Spinal cord (tissue), 10 donors: Measurements from ENCODE around the gene ATXN1. TPM values are rescaled to one million over a fixed set of nuclear protein-coding genes. Genes with fewer than 3 reads are reported as not detected.

Experiments
- DNase-seq, 6 donors: peaks; one replicate each; pipeline versions ENCODE4 v3.0.0 to v3.0.0-alpha.2; 2013 to 2015; ENCODE audit warnings: low spot score in 6 of 6, low read depth in 4 of 6
- H3K27ac ChIP-seq: one replicate; pipeline ENCODE4 v1.5.1; 2013; ENCODE audit warnings: low read depth, low read length, control low read depth
- H3K27me3 ChIP-seq: one replicate; pipeline ENCODE4 v1.6.1; 2013; ENCODE audit warnings: low read length; ENCODE audit not compliant: control insufficient read depth, insufficient read depth
- H3K36me3 ChIP-seq: one replicate; pipeline ENCODE4 v1.6.1; 2013; ENCODE audit warnings: low read length; ENCODE audit not compliant: control insufficient read depth, insufficient read depth
- H3K4me1 ChIP-seq: one replicate; pipeline ENCODE4 v1.6.1; 2013; ENCODE audit warnings: low read length; ENCODE audit not compliant: control insufficient read depth, insufficient read depth
- H3K4me3 ChIP-seq: one replicate; pipeline ENCODE4 v1.5.1; 2013; ENCODE audit warnings: low read depth, low read length, control low read depth
- H3K9me3 ChIP-seq: one replicate; pipeline ENCODE4 v1.6.1; 2013; ENCODE audit warnings: low read length; ENCODE audit not compliant: control insufficient read depth, insufficient read depth
- WGBS: methylation state at CpG from one replicate; pipeline ENCODE4 v1.1.5; 2013; ENCODE audit warnings: missing lambda C conversion rate; ENCODE audit not compliant: insufficient coverage; 5-methylcytosine and 5-hydroxymethylcytosine counted together
- polyA plus RNA-seq, 2 donors: library from polyadenylated mRNA; unstranded; fragments of 120-200 nt; gene quantifications; one replicate each; pipeline ENCODE4 v1.2.1, GENCODE V29; 2013; ENCODE audit not compliant: insufficient read length in 2 of 2
- total RNA-seq, 2 donors: library from RNA; depleted of rRNA in 1 of 2; stranded (reverse); fragments of 120-200 nt in 1 of 2; fragments of >200 nt in 1 of 2; gene quantifications; one replicate each; pipeline versions ENCODE4 v1.2.3 to v1.2.4, GENCODE V29; 2013 to 2014
- donor health status: healthy.

The ATXN1 gene
- total and polyA plus RNA-seq, 4 donors = 20.2 to 50.1 (median 31.7) TPM

- no peak for DNase-seq
- Histone ChIP-seq H3K27ac (no peak overlapping the region), H3K9me3 (no peaks in the 10 kb centered on the region), H3K27me3 (no peaks in the 10 kb centered on the region), H3K4me3 (no peak overlapping the region), H3K4me1 (no peaks in the 10 kb centered on the region), H3K36me3 (peaks cover 3% of the 10 kb centered on the region)
- WGBS = 69% methylated on average over 2 of the region's 2 CpGs
Observed at GRCh38 chr6:16533210-16533609, 228.1 kb downstream of the ATXN1 start.

- 89% methylated on average over 1 of the region's 3 CpGs for WGBS
- H3K27me3 ChIP-seq = no peaks in the 10 kb centered on the region
- H3K4me1 ChIP-seq = peaks cover 6% of the 10 kb centered on the region
- no peak overlapping the region for H3K4me3 ChIP-seq
- no peaks in the 10 kb centered on the region for H3K9me3 ChIP-seq
- H3K36me3 ChIP-seq = no peaks in the 10 kb centered on the region
- DNase-seq = no peak
- no peak overlapping the region for H3K27ac ChIP-seq
Observed at GRCh38 chr6:16527691-16528090, 233.6 kb downstream of the ATXN1 start.

- H3K9me3 ChIP-seq = no peaks in the 10 kb centered on the region
- no peak for DNase-seq
- H3K4me1 ChIP-seq = peaks cover 12% of the 10 kb centered on the region
- H3K36me3 ChIP-seq = no peaks in the 10 kb centered on the region
- WGBS = 69% methylated on average over 6 of the region's 8 CpGs
- H3K27me3 ChIP-seq = no peaks in the 10 kb centered on the region
- no peak overlapping the region for H3K27ac ChIP-seq
- H3K4me3 ChIP-seq = no peak overlapping the region
Observed at GRCh38 chr6:16524380-16524707, 236.9 kb downstream of the ATXN1 start.

- H3K4me1 ChIP-seq = peaks cover 13% of the 10 kb centered on the region
- DNase-seq = no peak
- H3K27ac ChIP-seq = no peak overlapping the region
- 77% methylated on average over 6 of the region's 10 CpGs for WGBS
- H3K36me3 ChIP-seq = no peaks in the 10 kb centered on the region
- H3K27me3 ChIP-seq = no peaks in the 10 kb centered on the region
- no peak overlapping the region for H3K4me3 ChIP-seq
- H3K9me3 ChIP-seq = no peaks in the 10 kb centered on the region
Observed at GRCh38 chr6:16523606-16524379, 237.5 kb downstream of the ATXN1 start.

GRCh38 chr6:16522937-16523336 is 238.3 kb downstream of the ATXN1 start:
- Histone ChIP-seq H3K27ac (no peak overlapping the region), H3K4me3 (no peak overlapping the region), H3K4me1 (peaks cover 17% of the 10 kb centered on the region), H3K36me3 (no peaks in the 10 kb centered on the region), H3K9me3 (no peaks in the 10 kb centered on the region), H3K27me3 (no peaks in the 10 kb centered on the region)
- no peak for DNase-seq
- 94% methylated on average over 5 of the region's 6 CpGs for WGBS

GRCh38 chr6:16521528-16521927 is 239.7 kb downstream of the ATXN1 start:
- no peaks in the 10 kb centered on the region for H3K27me3 ChIP-seq
- H3K27ac ChIP-seq = no peak overlapping the region
- no peak for DNase-seq
- 100% methylated on average over 4 of the region's 7 CpGs for WGBS
- H3K9me3 ChIP-seq = no peaks in the 10 kb centered on the region
- H3K36me3 ChIP-seq = no peaks in the 10 kb centered on the region
- H3K4me3 ChIP-seq = no peak overlapping the region
- peaks cover 17% of the 10 kb centered on the region for H3K4me1 ChIP-seq

GRCh38 chr6:16519265-16520242 is 241.7 kb downstream of the ATXN1 start:
- no peaks in the 10 kb centered on the region for H3K36me3 ChIP-seq
- peaks cover 17% of the 10 kb centered on the region for H3K4me1 ChIP-seq
- H3K4me3 ChIP-seq = no peak overlapping the region
- H3K27ac ChIP-seq = peak overlapping the region; percentile 42
- no peaks in the 10 kb centered on the region for H3K27me3 ChIP-seq
- 17% methylated on average over 3 of the region's 9 CpGs for WGBS
- peak in 3 of 6 donors; percentile 36 to 78 (median 73) for DNase-seq
- no peaks in the 10 kb centered on the region for H3K9me3 ChIP-seq

GRCh38 chr6:16518265-16518664 is 243.0 kb downstream of the ATXN1 start:
- H3K36me3 ChIP-seq = no peaks in the 10 kb centered on the region
- WGBS = 92% methylated on average over 2 of the region's 5 CpGs

GRCh38 chr6:16514249-16514648 is 247.0 kb downstream of the ATXN1 start:
- Histone ChIP-seq H3K4me1 (peaks cover 18% of the 10 kb centered on the region), H3K4me3 (no peak overlapping the region), H3K36me3 (no peaks in the 10 kb centered on the region), H3K9me3 (no peaks in the 10 kb centered on the region), H3K27ac (no peak overlapping the region), H3K27me3 (no peaks in the 10 kb centered on the region)
- DNase-seq = peak in 2 of 6 donors; percentile 76 to 85
- WGBS = 10% methylated on average over 2 of the region's 8 CpGs

More at GRCh38 chr6:16518265-16518664, 243.0 kb downstream of the ATXN1 start:
- no peak for DNase-seq
- H3K4me3 ChIP-seq = no peak overlapping the region
- peaks cover 18% of the 10 kb centered on the region for H3K4me1 ChIP-seq
- H3K27ac ChIP-seq = no peak overlapping the region
- H3K27me3 ChIP-seq = no peaks in the 10 kb centered on the region
- no peaks in the 10 kb centered on the region for H3K9me3 ChIP-seq
